Activated naive CD8-positive, alpha-beta T cell treated with anti-CD3 and anti-CD28 coated beads, Interleukin-2, amount 50 U/mL, for 24 hours (primary cell): Measurements from ENCODE around the gene SCYGR1.
A peak's percentile ranks its signal among the peaks of the same experiment; 100 is the strongest.
"Not testable (repeated sequence)": the region's sequence is repeated elsewhere in the genome, so short reads cannot be mapped to it uniquely, and the experiment has no call there.

ENCODE experiments used
- ATAC-seq: fragments of 150-1000 bp; cut with Tn5 transposase; one replicate; pipeline ENCODE4 v1.10.0; 2021
- DNase-seq: peaks from one replicate; pipeline ENCODE4 v3.0.0; 2021
- H3K27ac Mint-ChIP-seq: one replicate; pipeline ENCODE4 v1.8.0; 2021; ENCODE audit warnings: mild to moderate bottlenecking, mixed read lengths
- H3K27me3 Mint-ChIP-seq: one replicate; pipeline ENCODE4 v1.8.0; 2021; ENCODE audit warnings: mixed read lengths
- H3K36me3 Mint-ChIP-seq: one replicate; pipeline ENCODE4 v1.8.0; 2021; ENCODE audit warnings: low read depth, mixed read lengths
- H3K4me1 Mint-ChIP-seq: one replicate; pipeline ENCODE4 v1.8.0; 2021; ENCODE audit warnings: mixed read lengths
- H3K4me3 Mint-ChIP-seq: one replicate; pipeline ENCODE4 v1.8.0; 2021; ENCODE audit warnings: mild to moderate bottlenecking, moderate library complexity, mixed read lengths
- H3K9me3 Mint-ChIP-seq: one replicate; pipeline ENCODE4 v1.8.0; 2021; ENCODE audit warnings: mixed read lengths

SCYGR1 gene

DNA sequence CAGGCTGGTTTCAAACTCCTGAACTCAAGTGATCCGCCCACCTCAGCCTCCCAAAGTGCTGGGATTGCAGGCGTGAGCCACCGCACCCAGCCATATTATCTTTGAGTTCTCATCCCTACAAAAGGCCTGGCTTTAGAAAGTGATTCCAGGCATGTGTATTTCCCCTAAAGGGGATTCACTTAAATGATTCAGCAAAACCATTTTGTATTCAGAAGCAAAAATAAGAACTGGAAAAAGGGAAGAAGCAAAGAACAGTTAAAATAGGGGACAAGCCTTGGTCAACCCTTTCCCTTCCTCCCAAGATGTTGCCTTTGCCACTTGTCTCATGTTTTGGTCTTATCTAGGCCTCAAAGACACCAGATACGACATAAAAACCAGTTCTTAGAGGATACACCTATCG is 19.2 kb downstream of the SCYGR1 start:
- H3K4me3 Mint-ChIP-seq: no peak overlapping the region
- no peaks in the 10 kb centered on the region for H3K27me3 Mint-ChIP-seq
- no peak overlapping the region for H3K27ac Mint-ChIP-seq
- DNase-seq (no peak), ATAC-seq (no peak)
- H3K36me3 Mint-ChIP-seq: no peaks in the 10 kb centered on the region
- H3K9me3 Mint-ChIP-seq: no peaks in the 10 kb centered on the region
- peaks cover 13% of the 10 kb centered on the region for H3K4me1 Mint-ChIP-seq

DNA sequence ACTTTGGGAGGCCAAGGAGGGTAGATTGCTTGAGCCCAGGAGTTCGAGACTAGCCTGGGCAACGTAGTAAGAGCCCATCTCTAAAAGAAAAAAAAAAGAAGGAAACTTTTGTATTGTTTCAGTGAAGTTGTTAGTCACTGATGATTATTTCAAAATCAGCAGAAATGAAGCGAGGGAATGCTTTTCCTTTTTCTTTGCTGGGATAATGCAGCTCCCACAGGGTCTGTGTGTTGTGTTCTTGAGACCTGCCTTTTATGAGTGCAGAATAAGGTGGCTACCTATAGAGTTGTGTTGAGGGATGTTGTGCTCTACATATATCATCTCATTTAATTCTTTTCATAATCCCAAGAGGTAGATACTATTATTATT is 20.3 kb downstream of the SCYGR1 start:
- H3K27me3 Mint-ChIP-seq: no peaks in the 10 kb centered on the region

DNA sequence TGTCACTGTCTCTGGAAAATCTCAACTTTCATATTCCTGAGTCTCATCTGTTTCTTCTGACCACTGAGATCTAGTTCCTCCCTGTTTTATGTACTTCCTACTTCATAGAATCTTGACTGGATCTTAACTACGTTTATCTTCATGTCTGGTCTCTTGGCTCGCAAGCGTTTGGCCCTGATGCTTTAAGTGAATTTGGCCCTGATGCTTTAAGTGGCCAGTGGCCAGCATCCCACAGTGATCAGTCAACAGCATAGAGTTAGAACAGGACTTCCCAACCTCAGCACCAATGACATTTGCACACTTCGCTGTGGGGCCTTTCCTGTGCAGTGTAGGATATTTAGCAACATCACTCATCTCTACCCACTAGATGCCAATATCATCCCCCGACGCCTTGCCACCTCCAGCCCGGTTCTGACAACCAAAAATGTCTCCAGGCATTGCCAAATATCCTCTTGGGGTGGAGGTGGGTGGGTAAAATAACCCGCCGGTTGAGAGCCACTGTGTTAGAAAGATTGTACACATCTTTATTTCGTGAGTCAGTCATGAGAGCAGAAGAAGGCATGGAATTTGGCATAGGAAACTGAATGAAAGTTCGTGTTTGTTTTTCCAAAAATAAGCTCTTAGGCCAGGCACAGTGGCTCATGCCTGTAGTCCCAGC is 20.9 kb downstream of the SCYGR1 start:
- H3K27me3 Mint-ChIP-seq: no peaks in the 10 kb centered on the region
- no peak overlapping the region for H3K27ac Mint-ChIP-seq
- H3K36me3 Mint-ChIP-seq: no peaks in the 10 kb centered on the region
- ATAC-seq: no peak
- peaks cover 13% of the 10 kb centered on the region for H3K4me1 Mint-ChIP-seq
- H3K9me3 Mint-ChIP-seq: no peaks in the 10 kb centered on the region
- no peak for DNase-seq
- no peak overlapping the region for H3K4me3 Mint-ChIP-seq

More for the DNA sequence above, 20.3 kb downstream of the SCYGR1 start:
- Mint-ChIP-seq H3K27ac (no peak overlapping the region), H3K9me3 (no peaks in the 10 kb centered on the region), H3K36me3 (no peaks in the 10 kb centered on the region), H3K4me1 (peaks cover 13% of the 10 kb centered on the region), H3K4me3 (no peak overlapping the region)
- ATAC-seq (no peak), DNase-seq (no peak)

GRCh38 chr2:227365833-227366232 is 21.9 kb downstream of the SCYGR1 start:
- H3K36me3 Mint-ChIP-seq: no peaks in the 10 kb centered on the region
- H3K4me1 Mint-ChIP-seq: peaks cover 7% of the 10 kb centered on the region
- no peak overlapping the region for H3K4me3 Mint-ChIP-seq
- no peak overlapping the region for H3K27ac Mint-ChIP-seq
- no peaks in the 10 kb centered on the region for H3K9me3 Mint-ChIP-seq
- ATAC-seq (no peak), DNase-seq (no peak)
- H3K27me3 Mint-ChIP-seq: no peaks in the 10 kb centered on the region

GRCh38 chr2:227364585-227365263 is 23.0 kb downstream of the SCYGR1 start:
- not testable (repeated sequence) for H3K4me3 Mint-ChIP-seq, ATAC-seq

GRCh38 chr2:227363756-227364155 is 24.0 kb downstream of the SCYGR1 start:
- Mint-ChIP-seq H3K27ac (no peak overlapping the region), H3K4me1 (peaks cover 5% of the 10 kb centered on the region)

More at GRCh38 chr2:227364585-227365263, 23.0 kb downstream of the SCYGR1 start:
- not testable (repeated sequence) for H3K27me3 Mint-ChIP-seq, DNase-seq, H3K9me3 Mint-ChIP-seq, H3K27ac Mint-ChIP-seq, H3K4me1 Mint-ChIP-seq, H3K36me3 Mint-ChIP-seq

DNA sequence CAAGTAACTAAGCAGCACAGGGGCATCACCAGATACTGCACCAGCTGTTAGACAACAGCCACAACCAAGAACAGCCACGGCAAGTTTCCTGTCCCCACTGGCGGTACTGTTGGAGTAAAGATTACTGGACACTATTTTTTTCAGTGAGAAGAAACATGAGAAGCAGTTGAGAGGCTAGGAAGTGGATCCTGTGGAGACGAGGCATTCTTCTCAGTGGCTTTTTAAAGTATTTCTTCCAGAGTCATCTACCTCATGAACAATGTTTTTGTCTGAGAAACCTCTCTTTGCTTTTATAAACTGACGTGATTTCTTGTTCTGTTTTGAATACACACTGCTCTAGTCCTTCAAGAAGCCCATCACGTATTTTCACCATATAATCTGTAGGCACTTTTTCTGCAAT is 27.4 kb downstream of the SCYGR1 start:
- Mint-ChIP-seq H3K4me3 (no peak overlapping the region), H3K36me3 (peaks cover 16% of the 10 kb centered on the region), H3K27me3 (no peaks in the 10 kb centered on the region), H3K9me3 (no peaks in the 10 kb centered on the region), H3K27ac (no peak overlapping the region), H3K4me1 (no peaks in the 10 kb centered on the region)
- DNase-seq (no peak), ATAC-seq (no peak)

More at GRCh38 chr2:227363756-227364155, 24.0 kb downstream of the SCYGR1 start:
- DNase-seq (no peak), ATAC-seq (no peak)
- no peak overlapping the region for H3K4me3 Mint-ChIP-seq
- H3K36me3 Mint-ChIP-seq: peaks cover 3% of the 10 kb centered on the region
- H3K9me3 Mint-ChIP-seq: no peaks in the 10 kb centered on the region
- H3K27me3 Mint-ChIP-seq: no peaks in the 10 kb centered on the region

DNA sequence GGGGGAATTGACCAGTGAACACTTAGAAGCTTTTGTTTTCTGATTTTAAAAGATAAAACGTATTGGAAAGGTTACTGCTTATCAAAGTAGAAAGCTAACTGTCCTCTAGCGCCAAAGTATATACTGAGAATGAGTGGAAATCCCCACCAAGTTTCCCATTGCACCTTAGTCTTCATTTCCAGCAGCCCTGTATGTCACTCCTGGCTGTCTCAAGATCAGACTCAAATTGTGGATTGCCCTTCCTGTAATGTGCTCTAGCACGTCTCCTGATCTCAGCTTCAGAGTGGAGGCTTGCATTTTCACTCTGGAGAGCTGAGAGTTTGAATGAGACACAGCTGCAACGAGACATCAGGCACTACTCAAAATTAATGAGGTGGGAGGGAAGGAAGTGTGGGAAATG is 36.1 kb downstream of the SCYGR1 start:
- peak; percentile 86 for ATAC-seq
- Mint-ChIP-seq H3K27ac (peak overlapping the region; percentile 56), H3K4me3 (no peak overlapping the region), H3K9me3 (no peaks in the 10 kb centered on the region), H3K4me1 (peaks cover 21% of the 10 kb centered on the region), H3K36me3 (peaks cover 5% of the 10 kb centered on the region), H3K27me3 (no peaks in the 10 kb centered on the region)
- DNase-seq: no peak

- no peak overlapping the region for H3K27ac Mint-ChIP-seq
- no peak overlapping the region for H3K4me3 Mint-ChIP-seq
- no peak for ATAC-seq
- peaks cover 4% of the 10 kb centered on the region for H3K36me3 Mint-ChIP-seq
- no peak for DNase-seq
- H3K4me1 Mint-ChIP-seq: peaks cover 21% of the 10 kb centered on the region
- H3K9me3 Mint-ChIP-seq: no peaks in the 10 kb centered on the region
- H3K27me3 Mint-ChIP-seq: no peaks in the 10 kb centered on the region
Measured at GRCh38 chr2:227349989-227350612, 37.6 kb downstream of the SCYGR1 start.

DNA sequence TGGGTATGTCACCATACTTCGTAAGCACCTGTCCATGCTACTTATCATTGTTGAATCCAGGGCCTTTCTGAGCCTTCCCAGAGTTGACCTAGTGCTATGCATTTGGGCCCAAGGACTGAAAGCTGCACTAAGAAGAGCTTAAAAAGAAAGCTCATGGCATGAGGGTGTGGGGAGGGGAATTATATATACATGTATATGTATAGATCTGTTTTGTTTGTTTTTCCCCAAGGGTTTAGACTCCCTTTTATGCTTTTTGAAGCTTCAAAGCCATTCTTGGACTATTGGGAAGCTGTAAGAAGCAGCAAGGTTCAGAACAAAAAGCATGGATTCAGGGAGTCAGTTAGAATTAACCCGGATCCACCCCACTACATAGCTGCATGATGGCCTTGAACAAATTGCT is 39.4 kb downstream of the SCYGR1 start:
- H3K27ac Mint-ChIP-seq: no peak overlapping the region
- H3K36me3 Mint-ChIP-seq: peaks cover 4% of the 10 kb centered on the region
- no peaks in the 10 kb centered on the region for H3K27me3 Mint-ChIP-seq
- DNase-seq: no peak
- H3K9me3 Mint-ChIP-seq: no peaks in the 10 kb centered on the region
- ATAC-seq: no peak
- no peak overlapping the region for H3K4me3 Mint-ChIP-seq
- H3K4me1 Mint-ChIP-seq: peaks cover 21% of the 10 kb centered on the region

GRCh38 chr2:227347117-227347516 is 40.6 kb downstream of the SCYGR1 start:
- H3K4me3 Mint-ChIP-seq: no peak overlapping the region
- peaks cover 8% of the 10 kb centered on the region for H3K36me3 Mint-ChIP-seq
- H3K27me3 Mint-ChIP-seq: no peaks in the 10 kb centered on the region
- peaks cover 18% of the 10 kb centered on the region for H3K4me1 Mint-ChIP-seq
- ATAC-seq: no peak
- no peak overlapping the region for H3K27ac Mint-ChIP-seq
- H3K9me3 Mint-ChIP-seq: no peaks in the 10 kb centered on the region
- DNase-seq: no peak

GRCh38 chr2:227344231-227344630 is 43.5 kb downstream of the SCYGR1 start:
- Mint-ChIP-seq H3K9me3 (no peaks in the 10 kb centered on the region), H3K4me1 (no peaks in the 10 kb centered on the region), H3K4me3 (no peak overlapping the region), H3K27me3 (no peaks in the 10 kb centered on the region), H3K36me3 (peaks cover 15% of the 10 kb centered on the region), H3K27ac (no peak overlapping the region)
- DNase-seq: no peak
- no peak for ATAC-seq

DNA sequence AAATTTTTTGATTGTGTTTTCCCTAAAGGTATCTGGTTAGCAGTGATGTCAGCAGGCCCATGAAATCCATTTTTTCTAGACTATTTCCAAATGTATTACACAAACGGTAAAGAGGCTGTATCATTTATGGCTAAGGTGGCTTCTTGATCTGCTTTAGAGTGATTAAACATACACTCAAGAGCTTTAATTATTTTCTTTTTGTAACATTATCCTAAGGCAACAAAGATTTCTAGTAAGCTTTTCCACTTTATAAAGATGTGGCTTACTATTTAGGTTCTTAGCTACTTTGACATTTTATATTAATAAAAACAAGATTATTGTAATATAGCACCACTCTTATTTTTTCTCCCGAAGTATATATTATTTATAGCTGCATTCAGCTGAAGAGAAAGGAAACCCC is 46.2 kb downstream of the SCYGR1 start:
- Mint-ChIP-seq H3K27me3 (no peaks in the 10 kb centered on the region), H3K4me1 (peaks cover 1% of the 10 kb centered on the region), H3K36me3 (peaks cover 28% of the 10 kb centered on the region), H3K4me3 (no peak overlapping the region), H3K27ac (no peak overlapping the region), H3K9me3 (no peaks in the 10 kb centered on the region)
- ATAC-seq (no peak), DNase-seq (no peak)

- Mint-ChIP-seq H3K27me3 (no peaks in the 10 kb centered on the region), H3K36me3 (peaks cover 38% of the 10 kb centered on the region), H3K27ac (no peak overlapping the region), H3K4me1 (peaks cover 1% of the 10 kb centered on the region), H3K4me3 (no peak overlapping the region), H3K9me3 (no peaks in the 10 kb centered on the region)
- no peak for DNase-seq
- ATAC-seq: no peak
Measured at GRCh38 chr2:227340106-227340505, 47.6 kb downstream of the SCYGR1 start.

- Mint-ChIP-seq H3K27ac (no peak overlapping the region), H3K4me1 (peaks cover 1% of the 10 kb centered on the region), H3K9me3 (no peaks in the 10 kb centered on the region), H3K27me3 (no peaks in the 10 kb centered on the region), H3K4me3 (no peak overlapping the region), H3K36me3 (peaks cover 44% of the 10 kb centered on the region)
- ATAC-seq (no peak), DNase-seq (no peak)
Measured at GRCh38 chr2:227339098-227339599, 48.6 kb downstream of the SCYGR1 start.
